Activated T-cell treated with anti-CD3 and anti-CD28 coated beads for 4 hours (primary cell): ENCODE results near the gene AHNAK2.

Experiments
- DNase-seq: peaks from one replicate; pipeline ENCODE4 v3.0.0-alpha.2; 2020

Gene AHNAK2

GRCh38 chr14:104936361-104937155, 41.6 kb downstream of the AHNAK2 start:
- DNase-seq, result no peak

- DNase-seq, result no peak
Measured at GRCh38 chr14:104935955-104936354, 42.2 kb downstream of the AHNAK2 start.

GRCh38 chr14:104935026-104935650, 43.0 kb downstream of the AHNAK2 start:
- DNase-seq, result no peak

GRCh38 chr14:104933746-104934733, 44.1 kb downstream of the AHNAK2 start:
- DNase-seq, result no peak

- peak; percentile 85 for DNase-seq
Measured at GRCh38 chr14:104932676-104933631, 45.2 kb downstream of the AHNAK2 start.

- DNase-seq, result no peak
Measured at GRCh38 chr14:104931771-104932675, 46.2 kb downstream of the AHNAK2 start.

GRCh38 chr14:104931304-104931770, 46.8 kb downstream of the AHNAK2 start:
- no peak for DNase-seq

- no peak for DNase-seq
Measured at GRCh38 chr14:104930526-104931303, 47.5 kb downstream of the AHNAK2 start.

GRCh38 chr14:104929268-104930230, 48.6 kb downstream of the AHNAK2 start:
- no peak for DNase-seq

- DNase-seq, result no peak
Measured at GRCh38 chr14:104928391-104929133, 49.6 kb downstream of the AHNAK2 start.

- no peak for DNase-seq
Measured at GRCh38 chr14:104927901-104928300, 50.3 kb downstream of the AHNAK2 start.

GRCh38 chr14:104927432-104927816, 50.8 kb downstream of the AHNAK2 start:
- no peak for DNase-seq

GRCh38 chr14:104926619-104927431, 51.3 kb downstream of the AHNAK2 start:
- DNase-seq, result no peak

GRCh38 chr14:104925855-104926609, 52.1 kb downstream of the AHNAK2 start:
- DNase-seq, result no peak

GRCh38 chr14:104925214-104925854, 52.8 kb downstream of the AHNAK2 start:
- DNase-seq, result no peak
